ENCODE measurements around the gene TIFAB. TPM values are rescaled to one million over a fixed set of nuclear protein-coding genes. Genes with fewer than 3 reads are reported as not detected.

Gene TIFAB
- total RNA-seq, 1 donor from 2014 or later, result not detected

DNA sequence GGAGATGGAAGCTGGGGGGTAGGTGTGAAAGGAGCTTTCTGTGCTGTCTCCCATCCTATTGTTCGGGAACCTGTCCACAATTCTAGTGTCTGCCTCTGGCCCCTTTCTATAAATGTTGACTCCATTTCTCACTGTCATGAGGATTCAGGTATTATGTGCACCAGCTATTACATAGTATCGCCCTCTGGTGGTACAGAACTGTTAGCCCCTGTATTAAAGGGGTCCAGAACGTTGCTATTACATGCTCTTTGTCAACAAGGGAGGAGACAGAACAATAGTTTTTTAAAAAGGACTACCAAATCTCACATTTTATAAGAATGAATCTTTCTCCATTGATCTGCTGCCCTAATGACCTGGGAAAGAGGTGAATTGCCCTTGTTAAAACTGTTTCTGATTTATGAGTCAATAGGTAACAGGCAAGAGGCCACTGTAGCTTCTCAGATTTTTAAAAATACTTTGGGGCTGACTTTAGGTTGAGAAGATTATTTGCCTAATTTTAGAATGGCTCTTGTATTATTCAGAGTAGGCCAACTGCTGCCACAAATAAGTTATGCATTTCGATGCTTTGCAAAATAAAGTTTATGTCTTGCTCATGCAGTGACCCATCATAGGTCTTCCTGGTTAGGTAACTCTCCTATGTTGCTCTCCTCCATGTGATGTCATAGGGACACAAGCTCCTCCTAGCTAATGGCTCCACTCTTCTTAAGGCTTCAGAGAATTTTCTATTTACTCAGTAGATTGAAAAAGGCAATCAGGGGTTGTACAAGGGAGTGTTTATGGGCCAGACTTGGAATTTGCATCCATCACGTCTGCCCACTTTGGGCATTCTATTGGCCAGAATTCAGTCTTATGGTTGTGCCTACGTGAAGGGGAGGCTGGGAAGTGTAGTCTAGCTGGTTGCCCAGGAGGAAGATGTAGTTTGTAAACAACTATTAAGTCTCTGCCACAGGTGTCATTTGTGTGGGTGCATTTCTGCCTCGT lies 25.8 kb downstream of the TIFAB start:
- peak; percentile 64 to 76 for DNase-seq (ENCODE audit: low read depth in 2 of 2)

DNA sequence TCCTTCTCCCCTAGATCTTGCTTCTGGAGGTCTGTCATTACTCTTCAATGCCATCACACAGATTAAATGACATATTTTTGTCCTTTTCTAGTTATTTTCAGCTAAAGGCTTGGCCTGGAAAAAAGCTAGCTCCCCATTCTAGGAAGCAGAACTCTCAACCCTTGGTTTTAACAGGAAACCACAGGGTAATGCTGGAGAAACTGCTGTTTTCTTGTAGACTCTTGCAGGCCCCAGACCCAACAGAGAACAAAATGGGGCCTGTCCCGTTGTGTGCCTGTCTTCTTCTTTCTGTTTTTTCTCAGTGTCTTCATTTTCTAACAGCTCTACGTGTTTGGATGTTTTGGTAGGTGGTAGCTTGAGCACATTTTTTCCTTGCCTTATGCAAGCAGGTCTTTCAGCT lies 26.5 kb downstream of the TIFAB start:
- DNase-seq (ENCODE audit: low read depth in 2 of 2), result no peak

DNA sequence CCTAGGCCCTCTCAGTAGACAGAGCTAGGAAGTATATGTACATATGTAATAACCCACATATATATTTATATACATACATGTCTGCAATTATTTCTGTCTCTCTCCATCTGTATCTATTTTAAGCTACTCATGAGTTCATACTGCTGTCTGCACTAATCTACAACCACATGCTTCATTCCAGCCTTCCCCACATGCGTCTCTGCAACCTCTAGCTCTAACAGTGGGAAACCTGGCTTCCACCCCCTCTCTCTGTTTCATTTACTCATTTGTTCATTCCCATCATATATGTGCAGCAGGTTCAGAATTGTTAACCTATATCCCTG lies 28.3 kb downstream of the TIFAB start:
- DNase-seq (ENCODE audit: low read depth in 2 of 2), result no peak

GRCh38 chr5:135423146-135423845 lies 28.9 kb downstream of the TIFAB start:
- peak in 1 of 2 donors; percentile 16 for DNase-seq (ENCODE audit: low read depth in 2 of 2)

DNA sequence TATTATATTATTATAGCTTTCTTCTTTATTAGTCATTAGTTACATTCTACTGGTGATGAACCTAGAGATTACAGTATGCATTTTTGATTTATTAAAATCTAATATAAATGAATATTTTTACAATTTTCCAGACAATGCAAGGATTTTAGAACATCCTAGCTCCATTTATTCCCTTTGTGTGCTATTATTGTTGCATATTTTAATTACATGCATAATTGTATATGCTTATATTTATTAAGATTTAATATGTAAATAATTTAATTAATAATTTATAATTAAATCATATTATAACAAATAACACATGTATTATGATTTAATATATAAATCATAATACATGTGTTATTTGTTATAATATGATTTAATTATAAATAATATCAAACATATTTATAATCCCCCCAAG lies 29.7 kb downstream of the TIFAB start:
- DNase-seq (ENCODE audit: low read depth in 2 of 2), result no peak

DNA sequence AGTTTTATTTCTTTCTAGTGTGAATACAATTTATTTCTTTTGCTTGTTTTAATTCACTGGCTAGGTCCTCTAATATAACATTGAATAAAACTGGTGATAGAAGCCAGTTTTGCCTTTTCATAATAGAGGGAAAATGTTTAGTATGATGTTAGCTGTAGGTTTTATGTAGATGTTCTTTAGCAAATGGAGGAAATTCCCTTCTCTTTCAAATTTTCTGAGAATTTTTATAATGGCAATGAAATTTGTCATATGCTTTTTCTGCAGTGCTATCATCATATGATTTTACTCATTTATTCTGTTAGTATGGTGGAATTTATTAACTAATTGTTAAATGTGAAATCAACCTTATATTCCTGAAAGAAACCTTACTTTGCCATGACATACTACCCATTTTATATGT lies 35.1 kb downstream of the TIFAB start:
- no peak for DNase-seq (ENCODE audit: low read depth in 2 of 2)

DNA sequence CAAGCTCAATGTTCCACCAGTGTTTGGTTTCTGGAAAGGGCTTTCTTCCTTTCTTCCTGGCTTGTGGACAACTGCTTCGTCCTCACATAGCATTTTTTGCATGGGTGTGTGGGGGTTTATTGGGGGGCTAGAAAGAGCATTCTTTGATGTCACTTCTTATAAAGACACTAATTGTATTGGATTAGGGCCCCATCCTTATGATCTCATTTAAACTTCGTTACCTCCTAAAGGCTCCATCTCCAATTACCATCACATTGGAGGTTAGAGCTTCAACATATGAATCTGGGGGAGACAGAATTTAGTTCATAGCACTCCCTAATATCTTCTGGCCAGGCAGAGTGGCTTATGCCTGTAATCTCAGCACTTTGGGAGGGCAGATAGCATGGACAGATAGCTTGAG lies 47.1 kb downstream of the TIFAB start:
- DNase-seq (ENCODE audit: low read depth in 2 of 2), result no peak

DNA sequence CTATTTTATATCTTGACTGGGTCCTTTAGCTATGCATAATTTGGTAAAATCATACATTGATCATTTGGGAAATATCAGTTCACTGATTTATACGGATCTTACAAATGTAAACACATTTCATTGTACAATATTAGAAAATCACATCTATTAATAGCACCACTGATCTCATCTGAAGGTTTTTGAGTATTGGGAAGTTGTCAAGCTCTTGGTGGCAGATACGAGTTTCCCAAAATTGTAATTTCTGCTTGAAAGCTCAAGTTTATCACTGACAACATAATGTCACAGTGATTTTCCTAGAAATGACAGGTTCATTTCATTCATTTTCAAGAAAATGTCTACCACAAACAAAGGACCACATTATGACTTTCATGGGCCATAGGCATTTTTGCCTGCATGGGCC lies 50.1 kb downstream of the TIFAB start:
- no peak for DNase-seq (ENCODE audit: low read depth in 2 of 2)

DNA sequence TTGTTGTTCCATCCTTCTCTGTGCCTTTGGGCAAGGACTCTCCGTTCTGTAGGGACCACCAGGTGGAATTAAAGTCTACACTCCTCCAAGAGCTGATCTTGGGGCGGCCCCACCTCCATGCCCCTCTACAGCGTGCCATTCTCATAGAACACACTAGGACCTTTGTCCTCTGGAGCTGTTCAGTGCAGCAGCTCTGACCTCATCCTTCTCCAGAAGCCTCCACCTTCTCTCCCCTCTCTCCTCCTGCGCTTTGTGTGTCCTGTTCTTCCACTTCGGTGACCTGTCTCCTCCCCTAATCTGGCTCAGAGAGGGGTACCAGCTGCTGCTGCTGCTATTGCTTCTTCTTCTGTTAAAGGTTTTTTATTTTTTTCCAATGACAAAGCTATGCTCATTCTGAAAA lies 51.3 kb downstream of the TIFAB start:
- DNase-seq (ENCODE audit: low read depth in 2 of 2), result no peak

DNA sequence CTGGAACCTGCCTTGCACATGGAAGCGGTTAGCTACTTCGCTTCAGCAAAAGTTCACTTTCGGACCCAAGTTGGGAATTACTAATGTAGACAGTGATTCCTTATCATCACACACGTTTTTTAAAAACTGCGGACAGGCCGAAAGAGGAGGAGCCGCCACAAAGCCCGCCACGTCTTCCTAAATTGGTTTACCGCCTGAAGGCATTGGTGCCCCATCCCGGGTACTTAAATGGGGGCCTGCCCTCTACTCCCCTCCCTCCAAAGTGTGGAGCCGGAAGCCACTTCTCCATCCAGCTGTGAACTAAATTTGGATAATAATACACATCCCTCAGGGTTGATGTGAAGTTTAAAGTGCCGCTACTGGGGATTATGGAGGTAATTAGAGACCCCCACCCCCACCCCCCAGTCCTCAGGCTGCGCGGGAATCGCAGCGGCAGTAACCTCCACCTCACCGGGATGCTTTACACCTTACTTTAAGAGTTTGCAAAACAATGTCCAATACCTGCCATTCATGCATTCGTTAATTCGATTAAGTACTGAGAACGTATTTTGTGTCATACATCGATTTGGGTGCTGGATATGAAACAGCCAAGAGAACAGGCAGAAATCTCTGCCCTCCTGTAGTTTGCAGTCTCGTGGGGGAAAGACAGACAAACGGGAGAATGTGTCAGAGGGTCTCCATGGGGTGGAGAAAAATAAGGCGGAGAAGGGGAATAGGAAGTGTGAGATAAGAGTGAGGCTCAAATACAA lies 52.2 kb downstream of the TIFAB start:
- no peak for DNase-seq (ENCODE audit: low read depth in 2 of 2)

- DNase-seq (ENCODE audit: low read depth in 2 of 2), result peak; percentile 89 to 92
Measured at GRCh38 chr5:135398855-135399793, 53.0 kb downstream of the TIFAB start, which contains the start of gene MACROH2A1. Gene MACROH2A1 (minus strand): TSS chr5:135399231. CDS start chr5:135389093, 10,138 bp downstream.

DNA sequence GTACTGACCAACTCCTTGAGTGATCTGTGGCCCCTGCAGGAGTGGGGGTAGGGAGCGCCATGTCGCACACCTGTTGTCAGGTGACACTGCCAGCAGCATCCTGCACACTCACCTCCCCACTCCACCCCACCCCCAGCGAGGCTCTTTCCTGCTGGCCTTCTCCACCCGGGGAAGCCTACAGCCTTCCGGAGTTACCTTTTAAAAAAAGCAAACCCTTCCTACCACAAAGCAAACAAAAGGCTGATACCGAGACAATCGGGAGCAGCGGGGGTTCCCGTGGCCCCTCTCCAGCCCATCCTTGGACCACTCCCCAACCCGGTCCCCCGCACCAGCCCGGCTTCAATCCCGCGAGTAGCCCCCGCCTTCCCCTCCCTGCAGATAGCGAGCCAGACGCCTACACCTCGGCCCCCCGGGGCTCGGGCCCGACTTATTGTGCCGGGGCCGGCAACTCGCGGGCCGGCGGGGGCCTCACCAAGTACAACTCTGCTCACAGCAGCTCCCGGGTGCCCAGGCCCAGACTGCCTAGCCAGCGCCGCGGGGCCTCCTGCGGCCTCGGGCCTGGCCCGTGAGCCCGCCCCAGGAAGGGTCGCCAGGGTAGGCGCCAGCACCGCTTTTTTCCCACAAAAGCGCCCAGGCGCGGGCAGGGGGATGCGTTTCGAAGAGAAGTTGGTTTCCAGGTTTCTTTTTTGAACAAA lies 53.8 kb downstream of the TIFAB start:
- DNase-seq (ENCODE audit: low read depth in 2 of 2), result peak; percentile 48 to 50

Other genes with a start within 250 kb of the TIFAB start
- 127 and 151 TPM in 2 replicates for gene MACROH2A1, start 53.1 kb downstream of the TIFAB start, total RNA-seq
- not detected in 2 replicates for gene DCANP1, start 5.0 kb downstream of the TIFAB start, total RNA-seq
- gene NEUROG1, start 83.6 kb upstream of the TIFAB start, total RNA-seq, result not detected in 2 replicates
- not detected in 2 replicates for gene CXCL14, start 126.6 kb upstream of the TIFAB start, total RNA-seq

Measured in lung microvascular endothelial cell (primary cell).